HPDE6-E6E7 (cell line): ENCODE data around the gene PLIN5.

Experiments used
- DNase-seq: peaks from one replicate; pipeline ENCODE4 v3.0.0; 2011; ENCODE audit warnings: missing footprints; ENCODE audit errors: extremely low spot score

The PLIN5 gene

DNA sequence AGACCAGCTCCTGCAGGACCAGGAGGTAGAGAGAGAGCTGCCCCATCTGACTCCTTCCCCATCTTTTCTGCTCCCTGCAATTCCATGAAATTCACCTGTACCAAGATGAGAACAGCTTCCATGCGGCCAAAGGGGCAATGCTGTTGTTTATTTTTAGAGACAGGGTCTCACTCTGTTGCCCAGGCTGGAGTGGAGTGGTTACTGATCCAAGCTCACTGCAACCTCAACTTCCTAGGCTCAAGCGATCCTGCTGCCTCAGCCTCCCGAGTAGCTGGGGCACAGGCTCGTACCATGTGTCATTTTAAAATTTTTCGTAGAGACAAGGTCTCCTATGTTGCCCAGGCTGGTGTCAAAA lies 13.2 kb downstream of the PLIN5 start:
- no peak for DNase-seq

DNA sequence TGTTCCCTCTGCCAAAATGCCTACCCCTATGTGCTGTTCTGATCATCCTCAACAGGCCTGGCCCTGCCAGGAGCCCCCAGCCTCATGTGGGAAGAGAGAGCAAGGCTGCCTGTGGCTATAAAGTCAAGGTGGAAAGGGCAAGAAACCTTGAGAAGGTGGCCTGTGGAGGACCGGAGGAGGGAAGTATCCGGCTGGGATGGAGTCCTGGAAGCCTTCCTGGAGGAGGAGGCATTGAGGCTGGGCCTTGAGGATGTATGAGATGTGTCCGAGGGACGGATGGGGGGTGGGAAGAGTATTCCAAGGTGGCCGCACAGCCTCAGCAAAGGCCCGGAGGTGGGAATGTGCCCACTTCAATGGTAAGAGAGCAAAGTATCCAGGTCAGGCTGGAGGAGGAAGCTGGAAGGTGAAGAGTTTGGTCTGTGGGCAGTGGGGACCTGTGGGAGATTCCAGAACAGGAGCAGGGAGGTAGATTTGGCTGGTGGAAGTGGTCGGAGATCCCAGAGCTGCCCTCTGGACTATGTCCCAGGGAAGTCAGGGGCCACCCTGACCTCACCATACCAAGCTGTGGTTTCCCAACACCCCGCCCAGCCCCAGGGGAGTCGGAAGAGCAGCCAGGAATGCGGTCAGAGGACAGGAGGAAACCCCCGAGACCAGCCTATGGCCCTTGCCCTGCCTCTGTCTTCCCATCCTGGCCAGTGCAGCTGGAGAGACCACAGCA lies 13.7 kb downstream of the PLIN5 start:
- DNase-seq, result no peak

DNA sequence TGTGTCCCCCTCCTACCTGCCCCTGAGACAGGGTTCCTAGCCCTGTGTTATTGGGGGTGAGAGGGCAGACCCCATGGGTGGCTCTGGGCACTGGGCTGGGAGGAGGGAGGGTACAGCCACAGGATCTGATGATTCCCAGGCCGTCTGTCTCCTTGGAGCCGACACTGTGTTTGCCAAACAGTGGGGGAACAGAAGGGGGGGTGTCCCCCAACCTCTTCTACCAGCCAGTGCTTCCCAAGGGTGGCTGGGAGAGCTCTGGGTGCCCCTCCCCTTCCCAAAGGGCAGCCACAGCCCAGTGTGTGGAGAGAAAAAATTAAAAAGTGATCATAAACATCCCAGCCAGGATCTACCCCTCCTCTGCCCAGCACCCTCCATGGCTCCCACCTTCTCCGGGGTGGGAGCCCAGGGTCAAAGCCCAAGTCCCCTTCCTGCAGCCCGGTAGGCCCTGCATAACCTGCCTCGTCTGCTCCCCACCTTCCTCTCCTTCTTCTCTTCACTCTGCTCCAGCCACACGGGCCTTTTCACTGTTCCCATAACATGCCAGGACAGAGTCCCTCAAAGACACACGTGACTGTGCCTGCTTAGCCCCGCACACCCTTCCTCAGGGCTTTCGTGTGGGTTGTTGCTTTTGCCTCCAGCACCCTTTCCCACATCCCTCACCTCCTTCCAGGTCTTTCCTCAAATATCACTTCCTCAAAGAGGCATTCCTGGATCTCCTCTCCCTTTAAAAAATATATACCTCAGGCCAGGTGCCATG lies 15.3 kb downstream of the PLIN5 start:
- DNase-seq, result no peak

DNA sequence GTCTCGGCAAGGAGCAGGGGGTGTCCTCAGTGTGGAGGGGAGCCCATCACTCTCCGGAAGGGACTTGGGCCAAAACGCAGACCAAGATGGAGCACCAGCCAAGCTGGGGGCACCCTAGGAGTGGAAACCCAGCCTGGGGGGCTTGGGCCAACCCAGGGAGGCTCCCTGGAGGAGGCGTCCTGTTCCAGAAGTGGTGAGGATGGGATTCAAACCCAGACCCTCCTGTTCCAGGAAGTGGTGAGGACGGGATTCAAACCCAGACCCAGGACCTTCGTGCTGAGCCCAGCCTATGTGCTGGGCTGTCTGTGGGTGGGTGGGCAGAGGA lies 15.9 kb downstream of the PLIN5 start:
- no peak for DNase-seq

DNA sequence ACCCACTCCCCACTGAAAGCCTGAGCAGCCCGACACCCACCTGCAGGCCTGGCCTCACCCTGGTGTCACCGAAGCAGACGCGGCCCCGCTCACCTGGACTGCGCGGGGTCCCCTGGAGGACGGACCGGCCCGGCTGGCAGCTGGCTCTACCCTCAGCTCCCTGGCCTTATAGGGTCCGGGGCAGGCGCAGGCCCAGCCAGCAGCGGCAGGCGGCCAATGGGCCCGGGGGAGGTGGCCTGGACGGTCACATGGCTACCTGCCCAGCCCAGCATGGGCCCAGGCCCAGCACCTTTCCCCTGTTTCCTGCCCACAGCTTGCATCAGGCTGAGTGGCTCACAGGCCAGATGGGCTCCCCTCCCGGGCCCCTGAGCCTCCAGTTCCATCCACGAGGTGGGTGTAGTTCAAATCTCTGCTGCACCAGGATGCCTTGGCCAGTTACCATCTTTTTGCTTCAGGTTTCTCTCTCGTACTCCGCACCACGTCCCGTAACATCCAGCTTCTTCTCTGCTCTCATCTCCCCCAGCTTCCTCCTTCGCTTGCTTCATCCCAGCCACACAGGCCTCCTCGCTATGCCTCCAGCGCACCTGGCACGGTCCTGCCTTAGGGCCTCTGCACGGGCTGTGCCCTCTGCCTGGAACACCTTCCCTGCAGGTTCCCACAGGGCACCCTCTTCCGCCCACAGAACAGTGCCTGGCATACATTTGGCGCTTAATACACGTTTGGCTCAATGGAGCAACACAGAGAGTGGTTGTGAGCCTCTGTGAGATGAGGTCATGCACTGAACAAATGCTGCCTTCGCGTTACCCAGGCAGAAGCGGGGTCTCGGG lies 16.5 kb downstream of the PLIN5 start, which contains the start of gene PLIN4:
Gene PLIN4 (minus strand): TSS at position 142 of the 827 bp plus-strand sequence. CDS start 214 bp downstream, outside the sequence.
- no peak for DNase-seq

DNA sequence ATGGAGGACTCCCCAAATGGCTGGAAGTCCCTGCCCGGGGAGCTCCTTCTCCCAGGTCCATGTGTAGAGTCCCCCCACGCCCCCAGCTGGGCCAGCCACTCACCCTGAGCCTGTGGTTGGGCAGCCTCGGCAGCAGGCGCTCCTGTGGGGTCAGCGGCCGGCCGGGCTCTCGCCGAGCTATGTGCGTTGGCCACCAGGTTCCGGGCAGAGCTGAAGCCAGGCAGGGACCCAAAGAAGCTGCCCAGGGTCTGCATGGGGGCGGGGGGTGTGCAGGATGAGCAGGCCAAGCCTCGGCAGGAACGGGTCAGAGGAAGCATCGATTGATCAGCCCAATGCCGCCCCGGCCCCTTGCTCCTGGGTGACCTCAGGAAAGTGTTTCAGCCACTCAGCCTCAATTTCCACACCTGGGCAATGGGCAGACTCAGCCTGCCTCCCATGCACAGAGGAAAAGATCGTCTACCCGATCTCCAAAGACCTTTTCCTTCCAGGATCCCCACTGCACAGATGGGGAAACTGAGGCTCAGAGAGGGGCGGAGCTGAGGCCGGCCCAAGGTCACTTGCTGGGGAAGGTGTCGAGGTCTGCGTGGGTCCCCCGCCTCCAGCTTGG lies 17.5 kb downstream of the PLIN5 start:
- DNase-seq, result no peak

DNA sequence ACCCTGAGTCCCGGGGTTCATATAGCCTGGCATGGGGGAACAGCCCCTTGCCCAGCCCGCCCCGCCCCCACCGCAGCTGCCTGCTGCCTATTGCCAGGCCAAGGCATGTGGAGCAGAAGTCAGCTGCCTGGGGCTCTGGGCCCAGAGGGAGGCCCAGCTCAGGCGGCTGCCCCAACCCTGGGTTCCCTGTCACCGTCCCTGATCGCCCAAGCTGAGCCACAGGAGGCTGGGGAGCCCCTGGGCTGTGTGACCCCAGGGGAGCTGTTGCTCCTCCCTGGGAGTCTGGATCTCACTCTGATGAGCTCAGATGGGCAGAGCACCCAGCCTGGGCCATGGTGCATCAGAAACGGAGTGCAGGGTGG lies 18.1 kb downstream of the PLIN5 start:
- DNase-seq, result no peak

DNA sequence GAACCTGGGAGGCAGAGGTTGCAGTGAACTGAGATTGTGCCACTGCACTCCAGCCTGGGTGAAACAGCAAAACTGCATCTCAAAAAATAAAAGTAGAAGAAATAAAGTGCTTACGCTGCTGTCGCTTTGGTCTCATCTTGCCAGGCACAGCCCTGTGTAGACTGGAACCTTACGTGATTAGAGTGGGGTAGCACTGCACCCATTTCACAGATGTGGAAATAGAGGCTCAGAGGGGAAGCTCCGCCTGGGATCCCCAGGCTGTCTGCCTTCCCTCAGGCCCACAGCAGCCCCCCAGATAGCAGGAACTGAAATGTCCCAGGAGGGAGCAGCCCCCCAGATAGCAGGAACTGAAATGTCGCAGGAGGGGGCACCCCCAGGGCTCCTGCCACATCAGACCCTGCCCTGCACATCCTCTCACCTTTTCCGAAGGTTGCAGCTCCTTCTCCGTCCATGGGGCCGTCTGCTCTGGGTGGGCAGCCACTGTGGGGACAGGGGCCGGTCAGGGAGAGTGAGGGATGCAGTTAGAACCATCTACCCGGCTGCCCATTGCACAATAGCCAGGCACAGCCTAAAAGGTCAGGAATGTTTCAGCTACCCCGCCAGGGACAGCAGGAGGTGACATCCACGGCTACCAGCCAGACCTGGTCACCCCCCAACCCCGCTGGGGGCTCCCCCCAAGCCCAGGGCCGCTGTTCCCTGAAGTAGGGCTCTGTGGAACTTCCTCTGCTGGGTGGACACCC lies 18.7 kb downstream of the PLIN5 start:
- no peak for DNase-seq

DNA sequence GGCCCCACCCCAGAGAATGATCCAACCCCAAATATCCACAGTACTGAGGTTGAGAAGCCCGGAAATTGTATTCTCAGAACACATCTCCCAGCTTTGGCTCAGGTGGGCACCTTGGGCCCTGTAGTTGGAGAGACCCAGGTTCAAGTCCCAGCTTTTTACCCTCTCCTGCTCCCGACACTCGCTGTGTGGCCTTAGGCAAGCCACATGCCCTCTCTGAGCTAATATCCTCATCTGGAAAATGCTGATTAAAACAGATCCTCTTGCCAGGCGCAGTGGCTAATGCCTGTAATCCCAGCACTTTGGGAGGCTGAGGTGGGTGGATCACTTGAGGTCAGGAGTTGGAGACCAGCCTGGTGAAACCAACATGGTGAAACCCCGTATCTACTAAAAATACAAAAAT lies 19.3 kb downstream of the PLIN5 start:
- DNase-seq, result no peak

DNA sequence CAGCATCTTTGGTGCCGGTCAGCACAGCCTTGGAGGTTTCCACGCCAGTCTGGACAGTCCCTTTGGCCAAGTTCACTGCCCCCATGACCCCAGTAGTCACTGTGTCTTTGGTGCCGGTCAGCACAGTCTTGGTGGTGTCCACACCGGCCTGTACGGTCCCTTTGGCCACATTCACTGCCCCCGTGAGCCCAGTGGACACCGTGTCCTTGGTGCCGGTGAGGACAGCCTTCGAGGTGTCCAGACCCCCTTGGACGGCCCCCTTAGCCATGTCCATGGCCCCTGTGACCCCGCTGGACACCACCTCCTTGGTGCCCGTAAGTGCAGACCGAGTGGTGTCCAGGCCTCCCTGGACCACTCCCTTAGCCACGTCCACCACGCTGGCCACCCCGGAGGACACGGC lies 21.8 kb downstream of the PLIN5 start:
- no peak for DNase-seq

DNA sequence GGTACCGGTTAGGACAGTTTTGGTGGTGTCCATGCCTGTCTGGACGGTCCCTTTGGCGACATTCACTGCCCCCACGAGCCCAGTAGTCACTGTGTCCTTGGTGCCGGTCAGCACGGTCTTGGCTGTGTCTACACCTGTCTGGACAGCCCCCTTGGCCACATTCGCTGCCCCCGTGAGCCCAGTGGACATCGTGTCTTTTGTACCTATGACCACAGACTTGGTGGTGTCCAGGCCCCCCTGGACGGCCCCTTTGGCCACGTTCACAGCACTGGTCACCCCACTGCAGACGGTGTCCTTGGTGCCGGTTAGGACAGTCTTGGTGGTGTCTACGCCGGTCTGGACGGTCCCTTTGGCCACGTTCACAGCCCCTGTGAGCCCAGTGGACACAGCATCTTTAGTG lies 23.0 kb downstream of the PLIN5 start:
- DNase-seq, result no peak

DNA sequence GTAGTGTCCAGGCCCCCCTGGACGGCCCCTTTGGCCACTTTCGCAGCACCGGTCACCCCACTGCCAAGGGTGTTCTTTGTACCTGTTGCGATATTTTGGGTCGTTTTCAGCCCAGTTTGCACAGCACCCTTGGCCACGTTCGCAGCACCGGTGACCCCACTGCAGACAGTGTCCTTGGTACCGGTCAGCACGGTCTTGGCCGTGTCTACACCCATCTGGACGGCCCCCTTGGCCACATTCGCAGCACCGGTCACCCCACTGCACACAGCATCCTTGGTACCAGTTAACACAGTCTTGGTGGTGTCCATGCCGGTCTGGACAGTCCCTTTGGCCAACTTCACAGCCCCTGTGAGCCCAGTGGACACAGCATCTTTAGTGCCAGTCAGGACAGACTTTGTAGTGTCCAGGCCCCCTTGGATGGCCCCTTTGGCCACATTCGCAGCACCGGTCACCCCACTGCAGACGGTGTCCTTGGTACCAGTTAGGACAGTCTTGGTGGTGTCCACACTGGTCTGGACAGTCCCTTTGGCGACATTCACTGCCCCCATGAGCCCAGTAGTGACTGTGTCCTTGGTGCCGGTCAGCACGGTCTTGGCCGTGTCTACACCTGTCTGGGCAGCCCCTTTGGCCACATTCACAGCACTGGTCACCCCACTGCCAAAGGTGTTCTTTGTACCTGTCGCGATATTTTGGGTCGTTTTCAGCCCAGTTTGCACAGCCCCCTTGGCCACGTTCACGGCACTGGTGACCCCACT lies 23.5 kb downstream of the PLIN5 start:
- no peak for DNase-seq

DNA sequence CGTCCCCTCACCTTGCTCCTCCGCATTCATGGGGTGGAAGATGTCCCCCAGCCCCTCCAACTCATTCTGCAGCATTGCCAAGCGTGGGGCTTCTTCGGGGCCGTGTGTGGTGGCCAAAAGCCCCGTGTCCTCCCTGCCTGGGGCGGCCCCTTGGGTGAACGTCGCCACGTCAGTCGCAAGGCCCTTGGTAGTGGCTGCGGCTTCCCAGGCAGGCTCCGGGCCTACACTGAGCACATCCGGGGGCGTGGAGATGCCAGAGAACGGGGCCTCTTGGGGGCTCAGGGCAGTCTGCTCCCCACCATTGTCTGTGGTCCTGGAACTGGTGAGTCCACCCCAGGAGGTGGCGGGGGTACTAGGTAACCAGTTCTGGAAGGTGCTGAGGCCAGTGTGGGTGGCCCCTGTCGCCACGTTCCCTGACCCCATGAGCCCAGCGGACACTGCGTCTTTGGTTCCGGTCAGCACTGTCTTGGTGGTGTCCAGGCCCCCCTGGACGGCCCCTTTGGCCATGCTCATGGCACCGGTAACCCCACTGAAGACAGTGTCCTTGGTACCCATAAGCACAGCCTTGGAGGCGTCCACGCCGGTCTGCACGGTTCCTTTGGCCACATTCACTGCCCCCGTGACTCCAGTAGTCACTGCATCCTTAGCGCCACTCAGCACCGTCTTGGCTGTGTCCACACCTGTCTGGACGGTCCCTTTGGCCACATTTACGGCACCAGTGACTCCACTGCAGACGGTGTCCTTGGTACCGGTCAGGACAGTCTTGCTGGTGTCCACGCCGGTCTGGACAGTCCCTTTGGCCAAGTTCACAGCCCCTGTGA lies 24.4 kb downstream of the PLIN5 start:
- no peak for DNase-seq

DNA sequence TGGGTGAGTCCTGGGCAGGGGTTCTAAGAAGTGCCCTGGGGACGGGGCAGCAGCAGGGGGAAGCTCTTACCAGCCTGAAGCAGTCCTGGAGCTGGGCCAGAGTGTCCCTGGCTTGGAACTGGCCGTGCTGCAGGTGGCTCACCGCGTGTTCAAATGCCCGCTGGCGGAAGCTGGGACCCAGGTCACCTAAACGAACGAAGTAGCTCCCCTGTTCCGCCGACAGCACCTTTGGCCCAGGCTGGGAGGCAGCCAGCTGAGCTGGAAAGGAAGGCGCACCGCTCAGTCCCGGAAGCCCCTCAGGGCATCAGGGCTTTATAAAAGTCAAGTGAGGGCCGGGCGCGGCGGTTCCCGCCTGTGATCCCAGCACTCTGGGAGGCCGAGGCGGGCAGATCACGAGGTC lies 26.3 kb downstream of the PLIN5 start:
- no peak for DNase-seq

DNA sequence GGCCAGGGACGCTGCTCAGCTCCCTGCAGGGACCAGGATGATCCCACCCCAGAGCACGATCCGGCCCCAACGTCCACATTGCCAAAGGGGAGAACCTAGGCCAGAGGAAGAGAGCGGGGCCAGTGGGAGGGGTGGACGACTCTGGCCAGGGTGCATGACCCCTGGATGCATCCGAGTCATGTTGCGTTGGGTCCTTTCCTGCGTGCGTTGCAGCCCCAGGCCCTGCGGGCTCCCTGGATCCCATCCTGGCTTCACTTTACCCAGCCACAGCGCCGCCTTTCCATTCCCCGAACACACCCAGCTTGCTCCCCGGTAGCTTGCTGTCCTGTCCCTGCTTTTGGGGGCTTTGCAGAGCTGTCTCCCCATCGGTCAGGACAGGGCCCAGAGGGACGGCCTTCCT lies 27.2 kb downstream of the PLIN5 start:
- no peak for DNase-seq

DNA sequence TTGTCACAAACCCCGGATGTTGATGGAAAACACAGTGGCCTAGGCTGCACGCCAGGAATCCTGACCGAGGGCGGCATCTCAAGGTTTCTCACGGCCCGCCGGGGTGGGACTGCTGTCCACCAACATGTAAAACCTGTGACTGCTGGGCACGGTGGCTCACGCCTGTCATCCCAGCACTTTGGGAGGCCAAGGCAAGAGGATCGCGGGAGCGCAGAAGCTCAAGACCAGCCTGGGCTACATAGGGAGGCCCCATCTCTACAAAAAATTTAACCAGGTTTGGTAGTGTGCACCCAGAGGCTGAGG lies 27.9 kb downstream of the PLIN5 start:
- DNase-seq, result no peak

DNA sequence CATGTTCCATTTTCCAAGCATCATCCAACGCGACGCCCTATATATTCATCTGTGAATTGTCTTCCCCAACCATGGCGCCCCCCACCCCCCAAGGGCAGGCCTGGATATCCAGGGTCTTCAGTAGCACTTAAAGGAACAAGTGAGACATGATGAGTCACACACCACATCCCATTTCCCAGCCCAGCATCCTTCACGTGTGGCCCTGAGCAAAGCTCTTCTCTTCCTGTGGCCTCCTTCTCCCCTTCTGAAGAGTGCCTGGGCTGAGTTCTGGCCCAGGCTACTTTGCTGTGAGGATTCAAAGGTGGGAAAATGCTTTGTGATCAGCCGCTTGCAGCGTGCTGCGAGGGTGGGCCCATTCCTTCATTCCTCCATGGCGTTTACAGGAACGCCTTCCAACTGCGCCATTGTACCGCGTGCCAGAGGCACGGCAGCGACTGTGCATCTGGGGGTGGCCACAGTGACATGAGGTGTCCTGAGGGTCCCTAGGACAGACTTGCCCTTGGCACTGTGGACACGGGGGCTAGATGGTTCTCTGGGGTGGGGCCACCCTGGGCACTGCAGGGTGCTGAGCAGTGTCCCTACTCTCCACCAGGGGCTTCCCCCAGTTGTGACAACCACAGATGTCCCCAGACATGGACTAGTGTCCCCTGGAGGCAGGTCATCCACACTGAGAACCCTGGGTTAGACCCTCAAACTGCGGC lies 28.4 kb downstream of the PLIN5 start:
- peak; percentile 29 for DNase-seq

DNA sequence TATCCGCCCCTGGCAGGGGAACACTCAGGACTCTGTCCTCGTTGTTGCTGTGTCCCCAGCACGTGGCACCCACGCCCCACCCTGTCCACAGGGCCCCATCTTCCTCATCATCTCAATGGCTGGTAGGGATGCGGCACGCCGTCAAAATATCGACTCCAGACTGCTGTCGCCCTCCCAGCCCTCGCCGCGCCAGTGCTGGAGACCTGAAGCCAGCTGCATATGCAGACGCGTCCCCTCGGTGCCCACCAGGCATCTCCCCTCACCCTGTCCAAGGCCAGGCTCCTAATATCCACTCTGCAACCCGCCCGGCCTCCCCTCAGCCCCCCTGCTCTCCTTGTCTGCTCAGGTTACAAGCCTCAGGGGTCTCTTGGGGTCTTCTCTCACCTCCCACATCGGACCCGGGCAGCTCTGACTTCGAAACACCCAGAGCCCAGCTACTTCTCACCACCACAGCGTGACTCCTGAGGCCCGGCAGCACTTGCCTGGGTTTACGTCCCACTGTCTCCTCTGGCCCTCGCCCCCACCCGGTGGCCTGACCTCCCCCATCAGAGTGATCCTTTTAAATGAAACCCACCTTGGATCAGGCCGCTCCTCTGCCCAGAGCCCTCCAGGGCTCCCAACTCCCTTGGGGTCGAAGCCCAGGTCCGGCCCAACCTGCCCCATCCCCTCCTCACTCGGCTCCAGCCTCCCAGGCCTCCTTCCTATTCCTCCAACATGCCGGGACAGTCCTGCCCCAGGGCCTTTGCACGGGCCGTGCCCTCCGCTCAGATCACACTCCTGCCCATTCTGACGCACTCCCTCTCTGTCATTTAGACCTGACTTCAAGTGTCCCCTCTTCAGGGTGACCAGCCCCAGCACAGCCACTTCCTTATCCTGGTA lies 29.2 kb downstream of the PLIN5 start:
- DNase-seq, result no peak
